KBM-7 (cell line): ENCODE measurements around the gene DSE.
A peak's percentile ranks its signal among the peaks of the same experiment; 100 is the strongest.

Experiments used
- DNase-seq: peaks from one replicate; pipeline ENCODE4 v3.0.0-alpha.2; 2015
- in situ Hi-C: fragments of 300-500 bp; cut with MboI; formaldehyde crosslinking; loops from 2 replicates; pipeline ENCODE4 v1.14.3; 2020; ENCODE audit warnings: low sequenced_read_pairs, low pct_unique_long_range_greater_than_20kb, mixed read lengths

DSE gene

GRCh38 chr6:116436586-116436985 is 65.8 kb downstream of the DSE start:
- no peak for DNase-seq
- in situ Hi-C loops = no loop called here

- no peak for DNase-seq
- in situ Hi-C loops = no loop called here
These were observed 66.9 kb downstream of the DSE start for GRCh38 chr6:116437656-116438055.

- no peak for DNase-seq
- in situ Hi-C loops = no loop called here
These were observed 68.1 kb downstream of the DSE start for GRCh38 chr6:116438590-116439448.

- in situ Hi-C loops = no loop called here
- no peak for DNase-seq
These were observed 68.8 kb downstream of the DSE start for GRCh38 chr6:116439522-116440051.

GRCh38 chr6:116443105-116443504 is 72.4 kb downstream of the DSE start:
- in situ Hi-C loops = no loop called here
- DNase-seq = no peak

GRCh38 chr6:116444092-116444491 is 73.3 kb downstream of the DSE start:
- DNase-seq = peak; percentile 42
- in situ Hi-C loops = no loop called here

- in situ Hi-C loops = no loop called here
- no peak for DNase-seq
These were observed 73.8 kb downstream of the DSE start for GRCh38 chr6:116444575-116444974.

- DNase-seq = no peak
- in situ Hi-C loops = no loop called here
These were observed 74.4 kb downstream of the DSE start for GRCh38 chr6:116445102-116445501.

GRCh38 chr6:116446399-116446798 is 75.7 kb downstream of the DSE start:
- DNase-seq = peak; percentile 55
- in situ Hi-C loops = no loop called here

GRCh38 chr6:116447052-116447451 is 76.3 kb downstream of the DSE start:
- in situ Hi-C loops = no loop called here
- DNase-seq = no peak

- in situ Hi-C loops = no loop called here
These were observed 76.8 kb downstream of the DSE start for GRCh38 chr6:116447496-116448011.

GRCh38 chr6:116449565-116449964 is 78.8 kb downstream of the DSE start:
- no peak for DNase-seq
- in situ Hi-C loops = no loop called here

More at GRCh38 chr6:116447496-116448011, 76.8 kb downstream of the DSE start:
- peak; percentile 55 for DNase-seq

GRCh38 chr6:116450185-116450710 is 79.5 kb downstream of the DSE start:
- in situ Hi-C loops = no loop called here
- DNase-seq = no peak

GRCh38 chr6:116450769-116451740 is 80.3 kb downstream of the DSE start:
- in situ Hi-C loops = no loop called here

GRCh38 chr6:116451916-116452315 is 81.2 kb downstream of the DSE start:
- DNase-seq = no peak
- in situ Hi-C loops = no loop called here

More at GRCh38 chr6:116450769-116451740, 80.3 kb downstream of the DSE start:
- peak; percentile 85 for DNase-seq

- in situ Hi-C loops = no loop called here
These were observed 81.8 kb downstream of the DSE start for GRCh38 chr6:116452531-116452930.

GRCh38 chr6:116456106-116456505 is 85.4 kb downstream of the DSE start:
- DNase-seq = no peak
- in situ Hi-C loops = no loop called here

More at GRCh38 chr6:116452531-116452930, 81.8 kb downstream of the DSE start:
- DNase-seq = no peak

- peak; percentile 48 for DNase-seq
- in situ Hi-C loops = no loop called here
These were observed 86.2 kb downstream of the DSE start for GRCh38 chr6:116456927-116457326.

GRCh38 chr6:116458264-116458663 is 87.5 kb downstream of the DSE start:
- in situ Hi-C loops = no loop called here
- no peak for DNase-seq
